Brain microvascular endothelial cell (primary cell): ENCODE results near the gene FOXB1.

ENCODE experiments used
- DNase-seq: peaks from one replicate; pipeline ENCODE4 v3.0.0-alpha.2; 2020
- H3K27ac ChIP-seq: fragments of 250-450 bp; sonication (Bioruptor Pico); 2 replicates; pipeline ENCODE4 v1.5.1; 2020; ENCODE audit warnings: mild to moderate bottlenecking, moderate library complexity
- H3K27me3 ChIP-seq: fragments of 250-450 bp; sonication (Bioruptor Pico); replicated peaks from 2 replicates; pipeline ENCODE4 v1.5.1; 2020; ENCODE audit warnings: mild to moderate bottlenecking
- H3K36me3 ChIP-seq: fragments of 250-450 bp; sonication (Bioruptor Pico); replicated peaks from 2 replicates; pipeline ENCODE4 v1.5.1; 2020; ENCODE audit warnings: mild to moderate bottlenecking
- H3K4me3 ChIP-seq: 2 replicates; pipeline ENCODE4 v1.5.1; 2011; ENCODE audit warnings: low read depth, mild to moderate bottlenecking, control low read depth, low read length, moderate library complexity
- in situ Hi-C: cut with HindIII; loops from 2 replicates; pipeline ENCODE4 v1.10.0; 2017; ENCODE audit warnings: low sequenced_read_pairs, low pct_ligation_motif_present
- TF ChIP-seq, protein P1 (sequence below): IDR thresholded peaks from 2 replicates; pipeline ENCODE4 v1.5.1; 2011; ENCODE audit warnings: low read depth, mild to moderate bottlenecking, moderate library complexity, low read length, control low read depth, inconsistent platforms; ENCODE audit errors: missing control alignments

Gene FOXB1

DNA sequence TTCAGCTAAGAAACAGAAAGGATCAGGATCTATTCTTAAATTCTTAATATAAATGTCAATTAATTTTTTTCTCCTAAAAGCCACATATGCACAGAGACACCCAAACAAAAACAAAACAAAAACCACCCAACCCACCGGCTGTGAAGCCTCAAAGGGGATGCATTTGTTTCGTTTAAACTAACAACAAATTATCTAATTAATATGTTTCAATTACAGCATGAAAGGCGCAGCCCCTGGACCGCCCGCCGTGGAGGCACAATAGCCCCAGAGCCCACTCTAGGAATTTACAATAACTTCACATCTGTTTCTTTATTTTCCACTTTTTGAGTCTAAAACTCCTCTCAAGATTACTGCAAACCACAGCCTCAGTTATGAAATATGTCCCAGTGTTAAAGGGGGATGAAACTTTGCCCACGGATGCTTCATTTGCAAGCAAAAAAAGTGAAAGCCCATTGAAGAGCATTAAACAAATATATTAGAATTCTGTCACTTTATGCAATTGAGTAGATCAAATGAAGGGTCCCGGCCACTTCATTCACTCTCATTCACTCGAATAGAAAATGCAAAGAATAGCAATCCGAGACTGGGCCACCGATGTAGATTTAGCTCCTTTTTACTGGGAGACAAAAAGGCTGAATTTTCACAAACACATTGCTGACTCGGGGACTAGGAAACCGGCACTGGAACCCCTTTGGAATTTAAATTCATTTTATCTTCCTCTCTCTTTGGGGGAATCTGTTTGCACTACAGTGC, 6.0 kb downstream of the FOXB1 start:
- H3K36me3 ChIP-seq, result no peaks in the 10 kb centered on the region
- TF ChIP-seq, protein P1, sequence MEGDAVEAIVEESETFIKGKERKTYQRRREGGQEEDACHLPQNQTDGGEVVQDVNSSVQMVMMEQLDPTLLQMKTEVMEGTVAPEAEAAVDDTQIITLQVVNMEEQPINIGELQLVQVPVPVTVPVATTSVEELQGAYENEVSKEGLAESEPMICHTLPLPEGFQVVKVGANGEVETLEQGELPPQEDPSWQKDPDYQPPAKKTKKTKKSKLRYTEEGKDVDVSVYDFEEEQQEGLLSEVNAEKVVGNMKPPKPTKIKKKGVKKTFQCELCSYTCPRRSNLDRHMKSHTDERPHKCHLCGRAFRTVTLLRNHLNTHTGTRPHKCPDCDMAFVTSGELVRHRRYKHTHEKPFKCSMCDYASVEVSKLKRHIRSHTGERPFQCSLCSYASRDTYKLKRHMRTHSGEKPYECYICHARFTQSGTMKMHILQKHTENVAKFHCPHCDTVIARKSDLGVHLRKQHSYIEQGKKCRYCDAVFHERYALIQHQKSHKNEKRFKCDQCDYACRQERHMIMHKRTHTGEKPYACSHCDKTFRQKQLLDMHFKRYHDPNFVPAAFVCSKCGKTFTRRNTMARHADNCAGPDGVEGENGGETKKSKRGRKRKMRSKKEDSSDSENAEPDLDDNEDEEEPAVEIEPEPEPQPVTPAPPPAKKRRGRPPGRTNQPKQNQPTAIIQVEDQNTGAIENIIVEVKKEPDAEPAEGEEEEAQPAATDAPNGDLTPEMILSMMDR, result no peak
- no peak overlapping the region for H3K27ac ChIP-seq
- in situ Hi-C loops, result no loop called here
- H3K27me3 ChIP-seq, result peaks cover 78% of the 10 kb centered on the region
- DNase-seq, result no peak
- H3K4me3 ChIP-seq, result no peak overlapping the region

DNA sequence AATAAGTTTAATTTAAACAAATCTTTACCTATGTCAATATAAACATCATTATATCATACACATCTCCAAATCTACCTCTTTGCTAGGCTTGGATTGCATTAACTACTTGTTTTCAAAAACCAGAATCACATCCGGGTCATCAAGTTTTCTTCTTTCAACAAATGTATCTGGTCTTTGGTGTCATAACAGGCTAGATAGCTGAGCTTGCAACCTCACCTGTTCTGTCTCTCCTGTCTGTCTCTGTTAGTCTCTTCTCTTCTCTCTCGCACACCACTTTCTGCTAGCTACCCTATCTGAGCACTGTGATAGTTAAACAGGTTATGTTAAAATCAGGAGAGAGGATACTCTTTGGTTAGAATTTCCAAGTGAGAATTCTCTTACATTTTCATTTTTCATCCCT, 6.7 kb downstream of the FOXB1 start:
- DNase-seq, result no peak
- no peak overlapping the region for H3K4me3 ChIP-seq
- no peak overlapping the region for H3K27ac ChIP-seq
- peaks cover 71% of the 10 kb centered on the region for H3K27me3 ChIP-seq
- H3K36me3 ChIP-seq, result no peaks in the 10 kb centered on the region
- TF ChIP-seq, protein P1, result no peak
- in situ Hi-C loops, result no loop called here

DNA sequence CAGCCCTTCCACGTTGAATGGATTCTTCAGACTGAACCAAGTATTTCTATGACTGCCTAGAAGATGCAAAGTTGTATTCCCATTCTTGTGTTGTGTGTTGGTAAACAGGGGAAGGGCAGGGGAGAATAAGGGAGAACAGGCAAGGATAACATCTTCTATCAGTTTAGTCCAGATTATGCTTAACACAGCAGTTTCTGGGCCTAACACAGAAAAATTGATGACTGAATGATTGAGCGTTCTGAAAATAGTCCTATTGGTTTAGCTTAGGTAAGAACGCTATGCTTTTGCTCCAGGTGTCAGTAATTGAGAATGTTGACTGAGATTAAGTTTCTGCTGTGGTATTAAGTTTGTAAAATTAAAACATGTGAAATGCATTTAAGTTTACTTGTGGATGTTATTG, 8.6 kb downstream of the FOXB1 start:
- DNase-seq, result no peak
- no peaks in the 10 kb centered on the region for H3K36me3 ChIP-seq
- H3K27me3 ChIP-seq, result peaks cover 57% of the 10 kb centered on the region
- no peak overlapping the region for H3K4me3 ChIP-seq
- H3K27ac ChIP-seq, result no peak overlapping the region
- TF ChIP-seq, protein P1, result no peak
- in situ Hi-C loops, result no loop called here

DNA sequence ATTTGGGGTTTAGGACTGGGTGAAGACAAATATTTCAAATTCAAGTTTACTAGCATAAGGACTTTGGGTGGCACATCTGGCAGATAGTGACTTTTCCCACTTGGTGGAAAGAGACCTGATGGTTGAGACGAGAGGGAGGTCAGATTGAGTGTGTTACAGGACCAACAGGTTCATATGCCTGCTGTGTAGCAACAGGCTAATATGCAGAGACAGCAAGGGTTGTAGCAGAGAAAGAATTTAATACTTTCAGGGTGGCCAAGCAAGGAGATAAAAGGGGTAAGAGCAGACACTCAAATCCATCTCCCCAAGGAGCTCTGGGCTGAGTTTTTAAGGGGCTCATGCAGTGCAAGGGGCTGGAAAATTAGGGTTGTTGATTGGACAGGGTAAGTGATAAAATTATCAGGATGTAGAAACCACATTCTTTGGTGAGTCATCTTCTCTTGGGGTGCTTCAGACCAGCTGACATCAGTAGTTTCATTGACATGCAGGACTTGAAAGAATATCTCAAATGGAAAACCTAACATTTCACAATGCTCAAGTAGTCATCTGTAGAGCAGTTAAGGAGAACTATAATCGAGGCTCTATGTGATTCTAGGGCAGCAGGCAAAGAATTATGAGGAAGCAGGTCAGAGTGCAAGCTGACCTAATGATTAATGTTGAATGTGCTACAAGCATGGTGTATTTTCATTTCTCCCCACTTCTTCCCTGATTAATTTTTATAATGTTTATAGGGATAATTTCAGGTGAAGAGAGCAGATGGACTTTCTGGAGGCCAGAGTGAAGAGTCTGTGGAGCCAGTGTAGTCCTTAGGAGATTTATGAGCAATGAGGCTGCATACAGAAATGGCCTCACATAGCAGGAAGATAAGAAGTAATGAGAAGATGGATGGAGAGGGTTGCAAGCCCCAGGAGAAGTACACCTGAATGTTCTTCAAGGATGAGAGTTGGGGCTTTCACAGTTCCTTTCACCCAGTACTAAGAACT, 13.7 kb downstream of the FOXB1 start:
- Histone ChIP-seq H3K4me3 (no peak overlapping the region), H3K27me3 (peaks cover 14% of the 10 kb centered on the region), H3K27ac (no peak overlapping the region), H3K36me3 (no peaks in the 10 kb centered on the region)
- in situ Hi-C loops, result no loop called here
- TF ChIP-seq, protein P1, result no peak
- DNase-seq, result peak; percentile 26

DNA sequence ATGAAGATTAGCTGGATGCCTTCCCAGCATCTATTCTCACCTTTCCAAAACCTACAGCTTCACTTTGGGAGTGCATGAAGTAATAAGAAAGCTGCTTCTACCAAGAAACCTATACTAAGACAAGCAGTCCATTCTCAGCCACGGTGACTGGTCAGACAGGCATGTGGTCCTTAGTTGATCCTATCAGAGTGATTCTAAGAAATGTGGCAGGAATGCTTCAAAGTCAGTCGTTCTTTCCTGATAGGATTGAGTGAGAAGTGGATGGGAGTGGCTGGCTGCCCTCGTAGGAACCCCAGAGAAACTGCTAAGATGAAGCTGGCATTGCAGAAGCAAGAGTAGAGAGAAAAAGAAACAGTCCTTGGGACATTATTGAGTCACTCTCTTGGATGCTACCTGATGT, 16.6 kb downstream of the FOXB1 start:
- H3K27ac ChIP-seq, result no peak overlapping the region
- no peaks in the 10 kb centered on the region for H3K36me3 ChIP-seq
- DNase-seq, result no peak
- in situ Hi-C loops, result no loop called here
- H3K27me3 ChIP-seq, result no peaks in the 10 kb centered on the region
- TF ChIP-seq, protein P1, result no peak
- H3K4me3 ChIP-seq, result no peak overlapping the region
